HG03175 (cell line): ENCODE results near the gene ATP8A2.
A peak's percentile ranks its signal among the peaks of the same experiment; 100 is the strongest.
"Not testable (repeated sequence)": the region's sequence is repeated elsewhere in the genome, so short reads cannot be mapped to it uniquely, and the experiment has no call there.

ENCODE experiments used
- ATAC-seq: cut with Tn5 transposase; IDR thresholded peaks from one replicate; pipeline ENCODE4 v1.9.1; 2021; ENCODE audit warnings: mild to moderate bottlenecking, moderate library complexity; ENCODE audit not compliant: unreplicated experiment

Gene ATP8A2

GRCh38 chr13:25457566-25457965 lies 85.8 kb downstream of the ATP8A2 start:
- ATAC-seq: no peak

DNA sequence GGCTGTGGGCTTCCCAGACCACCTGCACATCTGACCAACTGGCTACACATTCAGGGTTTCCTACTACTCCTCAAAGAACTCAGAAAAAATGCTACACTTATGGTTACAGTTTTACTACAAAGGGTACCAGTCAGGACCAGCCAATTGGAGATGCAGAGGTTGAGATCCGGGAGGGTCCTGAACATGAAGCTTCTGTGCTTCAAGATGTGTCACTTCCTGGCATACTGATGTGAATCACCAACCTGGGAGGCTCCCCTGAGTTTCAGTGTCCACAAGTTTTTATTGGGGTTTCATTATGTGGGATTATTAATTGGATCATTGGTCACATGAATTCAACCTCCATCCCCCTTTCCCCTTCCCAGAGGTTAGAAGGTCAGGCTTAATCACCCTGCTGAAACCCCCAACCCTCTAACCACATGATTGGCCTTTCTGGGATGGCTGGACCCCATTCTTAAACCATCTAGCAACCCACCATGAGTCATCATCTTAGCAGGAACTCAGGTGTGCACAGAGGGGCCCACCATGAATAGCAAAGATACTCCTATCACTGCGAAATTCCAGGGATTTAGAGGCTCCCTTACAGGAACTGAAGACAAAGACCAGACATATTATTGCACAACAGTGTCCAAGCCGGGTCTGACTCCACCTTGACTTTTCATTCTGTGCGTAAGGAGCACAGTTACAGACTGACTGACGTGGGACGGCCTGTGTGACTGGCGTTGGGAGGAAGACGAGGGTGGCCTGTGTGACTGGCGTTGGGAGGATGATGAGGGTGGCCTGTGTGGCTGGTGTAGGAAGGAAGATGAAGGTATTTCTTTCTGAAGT lies 90.7 kb downstream of the ATP8A2 start:
- no peak for ATAC-seq

DNA sequence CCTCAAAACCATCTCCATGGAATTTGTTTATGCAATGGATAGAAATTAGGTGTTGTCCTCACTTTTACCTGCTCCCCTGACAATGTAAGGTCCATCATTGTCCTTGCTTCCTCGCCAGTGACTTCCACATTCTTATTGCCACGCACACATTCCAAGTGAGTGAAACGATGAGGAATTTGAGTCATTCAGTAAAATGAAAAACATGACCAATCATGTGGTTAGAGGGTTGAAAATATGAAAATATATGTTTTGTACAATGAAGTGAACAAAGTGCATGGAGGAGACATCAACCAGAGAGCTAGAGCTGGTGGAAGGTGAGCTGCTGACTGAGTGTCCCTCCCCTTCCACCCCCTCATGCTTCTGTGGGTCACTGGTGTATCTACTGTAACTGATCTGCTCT lies 91.7 kb downstream of the ATP8A2 start:
- ATAC-seq: no peak

GRCh38 chr13:25466880-25467279 lies 95.1 kb downstream of the ATP8A2 start:
- no peak for ATAC-seq

GRCh38 chr13:25468325-25469168 lies 96.8 kb downstream of the ATP8A2 start:
- ATAC-seq: no peak

- no peak for ATAC-seq
Measured at GRCh38 chr13:25469169-25469525, 97.4 kb downstream of the ATP8A2 start.

- ATAC-seq: no peak
Measured at GRCh38 chr13:25473864-25474263, 102.1 kb downstream of the ATP8A2 start.

GRCh38 chr13:25478186-25478585 lies 106.4 kb downstream of the ATP8A2 start:
- no peak for ATAC-seq

GRCh38 chr13:25489238-25489637 lies 117.5 kb downstream of the ATP8A2 start:
- ATAC-seq: no peak

DNA sequence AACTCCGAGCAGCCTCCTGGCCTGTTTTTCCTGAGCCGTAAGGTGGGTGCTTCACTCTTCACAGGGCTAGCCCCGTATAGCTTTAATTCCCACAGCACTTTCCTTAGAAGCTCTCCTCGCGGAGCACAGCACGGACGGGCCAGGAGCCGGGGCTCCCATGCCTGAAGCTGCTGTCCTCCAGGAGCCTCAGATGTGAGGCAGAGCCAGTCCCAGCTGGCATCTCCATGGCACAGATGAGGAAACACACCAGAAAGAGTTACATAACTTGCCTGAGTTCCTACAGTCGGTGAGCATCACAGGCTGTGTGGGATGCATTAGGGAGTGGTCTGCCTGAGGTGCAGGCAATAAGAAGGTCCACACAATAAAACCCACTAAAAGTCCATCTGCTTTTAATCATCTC lies 118.5 kb downstream of the ATP8A2 start:
- ATAC-seq: no peak

GRCh38 chr13:25493931-25494640 lies 122.3 kb downstream of the ATP8A2 start:
- ATAC-seq: no peak

GRCh38 chr13:25494698-25495411 lies 123.1 kb downstream of the ATP8A2 start:
- no peak for ATAC-seq

GRCh38 chr13:25501231-25501630 lies 129.5 kb downstream of the ATP8A2 start:
- no peak for ATAC-seq

GRCh38 chr13:25502031-25502430 lies 130.3 kb downstream of the ATP8A2 start:
- no peak for ATAC-seq

DNA sequence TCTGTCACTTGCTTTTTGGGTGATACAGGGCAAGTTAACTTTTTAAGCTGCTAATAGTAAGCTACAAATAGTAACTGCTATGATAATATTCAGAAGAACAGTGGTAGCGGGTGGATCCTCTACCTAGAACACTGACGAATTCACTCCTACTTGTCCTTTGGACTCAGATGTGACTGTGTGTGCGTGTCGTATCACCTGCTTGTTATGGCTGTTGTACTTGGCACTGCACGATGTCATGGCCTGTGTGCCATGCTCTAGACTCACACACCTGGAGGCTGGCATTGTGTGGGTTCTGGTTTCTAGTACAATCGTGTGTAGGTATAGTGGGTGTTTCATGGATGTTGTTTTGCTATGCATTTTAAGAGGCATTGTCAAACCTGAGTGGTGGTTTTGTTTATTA lies 130.8 kb downstream of the ATP8A2 start:
- no peak for ATAC-seq

DNA sequence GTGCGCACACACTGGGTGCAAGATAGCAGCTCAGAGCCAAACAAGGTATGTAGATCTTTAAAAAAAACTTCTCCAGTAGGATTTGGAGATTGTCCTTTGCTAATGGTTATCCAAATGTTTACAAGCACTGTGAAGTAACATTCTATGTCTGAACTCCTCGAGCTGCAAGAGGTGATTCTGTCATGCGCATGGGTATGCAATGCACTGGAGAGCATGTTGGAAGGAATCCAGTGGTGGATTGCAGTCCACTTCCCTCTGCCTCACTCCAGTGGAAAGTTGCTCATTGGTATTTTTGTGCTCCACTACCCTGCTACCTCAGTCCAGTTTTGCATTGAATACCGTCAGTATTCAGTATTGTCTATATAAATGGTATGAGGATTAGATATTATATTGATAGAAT lies 132.1 kb downstream of the ATP8A2 start:
- ATAC-seq: no peak

- ATAC-seq: no peak
Measured at GRCh38 chr13:25507841-25508240, 136.1 kb downstream of the ATP8A2 start.

GRCh38 chr13:25513060-25513459 lies 141.3 kb downstream of the ATP8A2 start:
- ATAC-seq: not testable (repeated sequence)

GRCh38 chr13:25518441-25518840 lies 146.7 kb downstream of the ATP8A2 start:
- ATAC-seq: no peak

GRCh38 chr13:25525884-25526283 lies 154.1 kb downstream of the ATP8A2 start:
- ATAC-seq: peak; percentile 62

GRCh38 chr13:25528266-25528665 lies 156.5 kb downstream of the ATP8A2 start:
- no peak for ATAC-seq
